Ascending aorta (tissue), 2 donors: ENCODE results near the gene THSD8. TPM values are rescaled to one million over a fixed set of nuclear protein-coding genes. Genes with fewer than 3 reads are reported as not detected.

Experiments
- DNase-seq, 2 donors: peaks; one replicate each; pipeline ENCODE4 v3.0.0-alpha.2; 2019; ENCODE audit warnings: low spot score in 2 of 2
- H3K27ac ChIP-seq, 2 donors: fragments of 200-600 bp; sonication (generic); one replicate each; pipeline ENCODE4 v1.5.1; 2016 to 2017; ENCODE audit warnings: mild to moderate bottlenecking in 1 of 2
- H3K27me3 ChIP-seq: fragments of 200-600 bp; sonication (generic); one replicate; pipeline ENCODE4 v1.5.1; 2017
- H3K36me3 ChIP-seq, 2 donors: fragments of 200-600 bp; sonication (generic); one replicate each; pipeline ENCODE4 v1.5.1; 2016
- H3K4me1 ChIP-seq, 2 donors: fragments of 200-600 bp; sonication (generic); one replicate each; pipeline ENCODE4 v1.5.1; 2016 to 2017; ENCODE audit warnings: mild to moderate bottlenecking in 1 of 2
- H3K4me3 ChIP-seq, 2 donors: fragments of 200-600 bp; sonication (generic); one replicate each; pipeline ENCODE4 v1.5.1; 2016 to 2017; ENCODE audit warnings: mild to moderate bottlenecking in 1 of 2
- H3K9me3 ChIP-seq, 2 donors: fragments of 200-600 bp; sonication (generic); one replicate each; pipeline ENCODE4 v1.5.1; 2016
- intact Hi-C: fragments of 100-400 bp; cut with DNase I; formaldehyde crosslinking; loops from one replicate; pipeline ENCODE4 v1.15.1; 2023
- total RNA-seq: library from RNA; depleted of rRNA; stranded (reverse); fragments of >200 nt; gene quantifications from one replicate; pipeline ENCODE4 v1.1.0, GENCODE V29; 2016
- TF ChIP-seq, protein P1 (sequence below), 3 experiments: fragments of 200-600 bp in 2 of 3; fragments of 450-650 bp in 1 of 3; sonication (generic) in 2 of 3; IDR thresholded peaks; one replicate each; pipeline ENCODE4 v1.5.1; 2016 to 2019; ENCODE audit warnings: antibody characterized with exemption in 3 of 3, mild to moderate bottlenecking in 1 of 3, moderate library complexity in 1 of 3

THSD8 gene
- total RNA-seq, 1 donor from 2014 or later: not detected

DNA sequence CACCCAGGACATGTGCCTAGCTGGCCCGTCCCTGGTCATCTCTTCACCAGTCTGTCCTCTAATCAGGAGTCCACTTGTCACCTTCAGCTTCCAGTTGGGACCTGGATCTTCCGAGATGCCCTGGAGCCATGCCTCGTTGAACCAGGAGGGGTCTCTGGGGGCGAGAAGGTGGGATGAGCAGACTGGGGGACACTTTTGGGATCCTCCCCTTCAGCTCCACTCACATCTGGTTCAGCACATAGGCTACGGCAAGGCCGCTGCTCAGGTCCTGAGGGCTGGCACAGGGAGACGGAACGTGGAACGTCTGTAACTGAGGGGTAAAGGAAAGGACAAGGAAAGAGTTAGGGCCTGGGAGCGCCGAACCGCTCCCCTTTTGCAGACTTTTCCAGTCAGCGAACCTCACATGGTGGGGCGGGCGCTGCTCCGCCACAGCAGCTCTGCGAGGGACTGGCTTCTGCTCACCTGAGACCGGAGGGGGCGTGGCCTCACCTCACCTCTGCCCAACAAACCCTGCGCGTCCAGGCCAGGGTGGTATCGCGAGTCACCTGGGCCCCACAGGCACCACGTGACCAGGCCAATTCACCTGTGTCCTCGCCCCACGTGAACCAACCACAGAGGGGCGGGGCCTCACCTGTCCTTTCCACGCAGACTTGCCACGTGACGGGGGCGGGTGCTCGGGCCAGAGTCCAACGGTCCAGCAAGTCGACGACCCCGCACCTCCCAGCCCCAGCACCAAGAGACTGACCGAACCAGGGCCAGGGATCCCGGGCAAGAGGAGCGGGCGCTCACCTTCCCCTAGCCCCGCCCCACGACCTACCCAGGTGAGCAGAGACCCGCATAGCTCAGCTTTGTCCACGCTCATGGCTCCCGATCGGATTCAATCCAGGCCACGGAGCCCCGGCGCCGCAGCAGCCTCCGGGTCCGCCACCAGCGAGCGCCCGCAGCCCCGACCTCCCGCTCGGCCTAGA is 27.0 kb upstream of the THSD8 start, which contains the start of gene HOOK2:
Gene HOOK2, minus strand, starts transcription at position 965 of the 968 bp plus-strand sequence. Its CDS starts 103 bp downstream, at position 862.
- intact Hi-C loops: loop anchor here (5.0 kb wide), 3 partner anchors 32 to 1592 kb away; partner anchors contain the start of genes IER2, RNASEH2A and STX10
- Histone ChIP-seq H3K4me1 (peaks cover 21 to 47% of the 10 kb centered on the region in 2 donors), H3K9me3 (no peaks in the 10 kb centered on the region), H3K4me3 (peak within 1 kb of the TSS; percentile 53 to 69), H3K36me3 (no peaks in the 10 kb centered on the region), H3K27me3 (no peaks in the 10 kb centered on the region), H3K27ac (peak within 1 kb of the TSS; percentile 72 to 86)
- DNase-seq: peak in 1 of 2 donors; percentile 78
- TF ChIP-seq, protein P1, sequence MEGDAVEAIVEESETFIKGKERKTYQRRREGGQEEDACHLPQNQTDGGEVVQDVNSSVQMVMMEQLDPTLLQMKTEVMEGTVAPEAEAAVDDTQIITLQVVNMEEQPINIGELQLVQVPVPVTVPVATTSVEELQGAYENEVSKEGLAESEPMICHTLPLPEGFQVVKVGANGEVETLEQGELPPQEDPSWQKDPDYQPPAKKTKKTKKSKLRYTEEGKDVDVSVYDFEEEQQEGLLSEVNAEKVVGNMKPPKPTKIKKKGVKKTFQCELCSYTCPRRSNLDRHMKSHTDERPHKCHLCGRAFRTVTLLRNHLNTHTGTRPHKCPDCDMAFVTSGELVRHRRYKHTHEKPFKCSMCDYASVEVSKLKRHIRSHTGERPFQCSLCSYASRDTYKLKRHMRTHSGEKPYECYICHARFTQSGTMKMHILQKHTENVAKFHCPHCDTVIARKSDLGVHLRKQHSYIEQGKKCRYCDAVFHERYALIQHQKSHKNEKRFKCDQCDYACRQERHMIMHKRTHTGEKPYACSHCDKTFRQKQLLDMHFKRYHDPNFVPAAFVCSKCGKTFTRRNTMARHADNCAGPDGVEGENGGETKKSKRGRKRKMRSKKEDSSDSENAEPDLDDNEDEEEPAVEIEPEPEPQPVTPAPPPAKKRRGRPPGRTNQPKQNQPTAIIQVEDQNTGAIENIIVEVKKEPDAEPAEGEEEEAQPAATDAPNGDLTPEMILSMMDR (IDR thresholded peaks at IDR 0.05): no peak

DNA sequence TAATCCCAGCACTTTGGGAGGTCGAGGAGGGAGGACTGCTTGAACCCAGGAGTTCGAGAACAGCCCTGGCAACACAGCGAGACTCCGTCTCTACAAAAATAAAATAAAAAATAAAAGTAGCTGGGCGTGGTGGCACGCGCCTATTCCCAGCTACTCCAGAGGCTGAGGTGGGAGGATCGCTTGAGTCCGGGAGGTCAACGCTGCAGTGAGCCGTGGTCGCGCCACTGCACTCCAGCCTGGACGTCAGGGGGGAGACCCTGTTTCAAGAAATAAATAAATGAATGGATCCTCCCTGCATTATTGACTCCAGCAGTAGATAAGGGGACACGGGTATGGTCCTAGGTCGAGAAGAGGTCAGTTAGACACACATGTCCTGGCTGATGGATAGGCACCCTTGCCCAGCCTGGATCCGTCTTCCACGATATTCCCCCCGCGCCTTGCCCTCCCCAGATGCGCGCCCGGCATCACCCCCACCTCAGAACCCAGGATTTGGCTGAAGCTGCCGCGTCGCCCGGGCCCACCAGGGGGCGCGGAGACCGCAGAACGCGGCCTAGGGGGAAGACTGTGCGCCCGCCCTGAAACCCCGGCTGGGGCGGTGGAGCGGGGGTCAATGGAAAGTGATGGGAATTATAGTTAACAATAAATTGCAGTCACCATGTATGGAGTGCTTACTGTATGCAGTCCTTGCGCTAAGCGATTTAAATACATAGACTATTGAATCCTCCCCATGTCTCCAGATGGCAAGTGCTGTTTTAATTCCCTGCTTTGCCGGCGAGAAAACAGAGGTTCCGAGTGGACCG is 24.5 kb upstream of the THSD8 start:
- DNase-seq: peak; percentile 43 to 89
- Histone ChIP-seq H3K27me3 (no peaks in the 10 kb centered on the region), H3K4me3 (peak overlapping the region; percentile 68 to 70), H3K9me3 (no peaks in the 10 kb centered on the region), H3K27ac (peak overlapping the region; percentile 93 to 96), H3K36me3 (no peaks in the 10 kb centered on the region), H3K4me1 (peaks cover 21 to 49% of the 10 kb centered on the region in 2 donors)
- intact Hi-C loops: loop anchor here (1.0 to 5.0 kb wide), 3 partner anchors 19 to 1590 kb away; partner anchors contain the start of genes IER2 and STX10
- TF ChIP-seq, protein P1 (IDR thresholded peaks at IDR 0.05): peak; percentile 97 to 98 (median 98)

DNA sequence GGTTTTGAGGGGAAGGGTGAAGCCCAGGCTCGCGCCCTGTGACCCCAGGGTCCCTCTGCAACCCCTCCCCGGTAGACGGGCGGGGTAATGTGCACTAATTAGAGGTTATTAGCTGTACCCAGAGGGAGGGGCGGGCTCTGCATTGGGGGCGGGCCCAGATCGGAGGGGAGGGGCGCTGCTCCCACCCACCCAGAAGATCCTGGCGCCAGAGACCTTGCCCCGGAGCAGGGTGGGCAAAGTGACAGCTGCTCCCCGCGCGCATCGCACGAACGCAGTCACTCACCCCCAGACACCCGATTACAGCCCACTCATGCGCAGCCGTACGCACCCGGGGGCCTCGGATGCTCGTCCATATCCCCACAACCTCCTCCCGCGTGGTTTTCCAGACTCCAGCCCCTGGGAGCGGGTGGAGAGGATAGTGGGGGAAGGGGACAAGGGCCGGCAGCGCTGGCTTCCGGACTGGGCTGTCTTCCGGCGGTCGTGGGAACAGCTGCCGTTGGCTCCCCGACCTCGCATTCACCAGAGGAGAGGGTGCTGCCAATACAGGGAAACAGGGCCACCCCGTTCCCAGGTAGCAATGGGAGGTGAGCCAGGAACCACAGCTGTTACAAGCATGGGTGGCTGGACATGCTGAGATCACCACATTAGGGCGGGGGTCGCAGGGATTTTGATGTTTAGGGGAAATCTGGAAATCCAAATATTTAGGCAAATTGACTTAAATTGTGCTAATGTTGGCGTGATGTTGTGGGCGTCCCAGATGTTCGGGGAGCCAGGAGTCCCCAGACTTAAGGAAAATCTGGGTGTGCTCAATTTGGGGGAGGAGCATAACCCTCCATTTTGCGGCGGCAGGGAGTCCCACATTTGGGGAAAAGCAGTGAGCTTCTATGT is 23.6 kb upstream of the THSD8 start:
- peak overlapping the region; percentile 68 to 70 for H3K4me3 ChIP-seq
- no peaks in the 10 kb centered on the region for H3K9me3 ChIP-seq
- peaks cover 24 to 48% of the 10 kb centered on the region in 2 donors for H3K4me1 ChIP-seq
- intact Hi-C loops: loop anchor here (5.0 kb wide), 2 partner anchors 374 to 1589 kb away; partner anchors contain the start of genes IER2 and STX10
- H3K27me3 ChIP-seq: no peaks in the 10 kb centered on the region
- H3K36me3 ChIP-seq: no peaks in the 10 kb centered on the region
- DNase-seq: peak in 1 of 2 donors; percentile 86
- H3K27ac ChIP-seq: peak overlapping the region; percentile 93 to 96
- TF ChIP-seq, protein P1 (IDR thresholded peaks at IDR 0.05): no peak

DNA sequence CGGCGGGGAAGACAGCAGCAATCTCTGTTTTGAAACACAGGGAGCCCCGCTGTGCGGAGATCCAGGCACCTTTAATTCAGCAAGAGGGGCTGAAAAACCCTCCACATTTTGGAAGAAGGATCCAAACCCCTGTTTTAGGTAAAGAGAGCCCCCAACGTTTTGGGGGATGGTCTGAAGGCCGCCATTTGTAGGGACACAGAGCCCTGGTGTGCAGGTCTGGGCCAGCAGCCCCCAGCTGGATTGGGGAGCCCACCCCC is 23.0 kb upstream of the THSD8 start:
- Histone ChIP-seq H3K27ac (peak overlapping the region; percentile 93 to 96), H3K9me3 (no peaks in the 10 kb centered on the region), H3K4me1 (peaks cover 30 to 51% of the 10 kb centered on the region in 2 donors), H3K4me3 (peak overlapping the region; percentile 68 to 70), H3K36me3 (no peaks in the 10 kb centered on the region), H3K27me3 (no peaks in the 10 kb centered on the region)
- intact Hi-C loops: loop anchor here (1.0 to 5.0 kb wide), 3 partner anchors 12 to 1588 kb away; partner anchors contain the start of genes IER2, JUNB and STX10
- TF ChIP-seq, protein P1 (IDR thresholded peaks at IDR 0.05): no peak
- no peak for DNase-seq
